Measurements from ENCODE around the gene SERPINB12.

Gene SERPINB12

GRCh38 chr18:63579616-63580015 is 37.4 kb downstream of the SERPINB12 start:
- no peak overlapping the region for H3K4me3 ChIP-seq (ENCODE audit: low read depth, low read length)
- TF ChIP-seq CTCF (IDR thresholded peaks at IDR 0.05; ENCODE audit: borderline replicate concordance, insufficient read depth, low read depth, low read length) = no peak

- H3K4me3 ChIP-seq (ENCODE audit: low read depth, low read length) = no peak overlapping the region
- TF ChIP-seq CTCF (IDR thresholded peaks at IDR 0.05; ENCODE audit: borderline replicate concordance, insufficient read depth, low read depth, low read length) = no peak
Observed at GRCh38 chr18:63585988-63586387, 43.8 kb downstream of the SERPINB12 start.

- TF ChIP-seq CTCF (IDR thresholded peaks at IDR 0.05; ENCODE audit: borderline replicate concordance, insufficient read depth, low read depth, low read length) = no peak
- H3K4me3 ChIP-seq (ENCODE audit: low read depth, low read length) = no peak overlapping the region
Observed at GRCh38 chr18:63586431-63586830, 44.3 kb downstream of the SERPINB12 start.

GRCh38 chr18:63586966-63587365 is 44.8 kb downstream of the SERPINB12 start, which contains the start of gene SERPINB13:
Gene SERPINB13 (plus strand): TSS chr18:63587343. CDS start chr18:63588668, 1,325 bp downstream.
- H3K4me3 ChIP-seq (ENCODE audit: low read depth, low read length) = no peak within 1 kb of the TSS
- TF ChIP-seq CTCF (IDR thresholded peaks at IDR 0.05; ENCODE audit: borderline replicate concordance, insufficient read depth, low read depth, low read length) = no peak

- no peak for TF ChIP-seq CTCF (IDR thresholded peaks at IDR 0.05; ENCODE audit: borderline replicate concordance, insufficient read depth, low read depth, low read length)
- no peak overlapping the region for H3K4me3 ChIP-seq (ENCODE audit: low read depth, low read length)
Observed at GRCh38 chr18:63588909-63589308, 46.7 kb downstream of the SERPINB12 start.

GRCh38 chr18:63590373-63590772 is 48.2 kb downstream of the SERPINB12 start:
- H3K4me3 ChIP-seq (ENCODE audit: low read depth, low read length) = no peak overlapping the region
- TF ChIP-seq CTCF (IDR thresholded peaks at IDR 0.05; ENCODE audit: borderline replicate concordance, insufficient read depth, low read depth, low read length) = no peak

- TF ChIP-seq CTCF (IDR thresholded peaks at IDR 0.05; ENCODE audit: borderline replicate concordance, insufficient read depth, low read depth, low read length) = no peak
- no peak overlapping the region for H3K4me3 ChIP-seq (ENCODE audit: low read depth, low read length)
Observed at GRCh38 chr18:63590966-63591695, 49.0 kb downstream of the SERPINB12 start.

Data from GM12875 (cell line).